HL-60 (cell line): Measurements from ENCODE around the gene ALX4.

Experiments used
- GABPA ChIP-seq: IDR thresholded peaks from 2 replicates; pipeline ENCODE4 v1.6.1; 2012; ENCODE audit warnings: low read depth
- POLR2AphosphoS5 ChIP-seq: IDR thresholded peaks from 2 replicates; pipeline ENCODE4 v1.6.1; 2012; ENCODE audit warnings: low read depth
- TF ChIP-seq, protein P1 (sequence below): IDR thresholded peaks from one replicate; pipeline ENCODE4 v1.5.1; 2011; ENCODE audit warnings: low read length, control low read depth, inconsistent platforms; ENCODE audit not compliant: insufficient read depth
- TF ChIP-seq, protein P2 (sequence below): IDR thresholded peaks from 2 replicates; pipeline ENCODE4 v1.6.1; 2012; ENCODE audit warnings: low read depth; ENCODE audit not compliant: insufficient replicate concordance

DNA sequence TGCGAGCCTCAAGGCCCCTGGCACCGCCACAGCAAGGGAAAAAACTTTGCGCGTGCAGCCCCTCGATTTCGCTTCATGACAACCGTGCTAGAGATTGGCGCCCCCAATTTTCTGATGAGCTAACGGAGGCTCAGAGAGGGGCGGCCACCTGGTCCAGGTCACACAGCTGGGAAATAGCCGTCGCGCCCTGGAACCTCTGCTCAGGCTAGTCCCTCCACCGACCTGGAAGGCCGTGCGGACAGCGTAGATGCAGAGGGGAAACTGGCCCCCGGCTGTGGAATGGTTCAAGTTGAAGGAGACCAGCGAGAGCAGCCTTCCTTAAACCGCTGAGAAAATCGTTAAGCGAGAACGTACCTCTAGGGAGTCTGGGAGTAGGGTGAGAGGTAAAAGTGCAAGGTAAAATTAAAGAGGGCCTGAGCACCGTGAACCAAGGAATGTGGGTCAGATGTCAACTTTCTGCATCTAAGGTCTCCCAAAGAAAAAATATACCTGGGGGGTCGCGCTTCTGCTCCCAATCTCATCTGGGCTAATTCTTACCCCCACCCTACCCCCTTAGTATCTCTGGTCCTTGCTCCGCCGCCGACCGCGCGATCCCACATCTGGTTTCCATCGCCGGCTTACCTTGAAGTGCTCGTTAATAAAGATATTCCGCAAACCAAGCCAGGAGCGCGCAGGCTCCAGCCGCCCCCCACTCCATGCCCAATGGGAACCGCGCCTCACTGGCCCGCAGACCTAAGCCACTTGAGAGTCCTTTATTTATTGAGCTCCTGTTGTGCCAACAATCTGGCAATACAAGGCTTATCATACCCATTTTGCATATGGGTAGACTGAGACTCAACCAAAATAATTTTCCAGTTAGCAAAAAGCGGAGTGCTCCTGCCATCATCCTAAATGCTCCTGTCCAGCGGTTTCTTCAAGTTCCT, 1.7 kb upstream of the ALX4 start:
- TF ChIP-seq, protein P1, sequence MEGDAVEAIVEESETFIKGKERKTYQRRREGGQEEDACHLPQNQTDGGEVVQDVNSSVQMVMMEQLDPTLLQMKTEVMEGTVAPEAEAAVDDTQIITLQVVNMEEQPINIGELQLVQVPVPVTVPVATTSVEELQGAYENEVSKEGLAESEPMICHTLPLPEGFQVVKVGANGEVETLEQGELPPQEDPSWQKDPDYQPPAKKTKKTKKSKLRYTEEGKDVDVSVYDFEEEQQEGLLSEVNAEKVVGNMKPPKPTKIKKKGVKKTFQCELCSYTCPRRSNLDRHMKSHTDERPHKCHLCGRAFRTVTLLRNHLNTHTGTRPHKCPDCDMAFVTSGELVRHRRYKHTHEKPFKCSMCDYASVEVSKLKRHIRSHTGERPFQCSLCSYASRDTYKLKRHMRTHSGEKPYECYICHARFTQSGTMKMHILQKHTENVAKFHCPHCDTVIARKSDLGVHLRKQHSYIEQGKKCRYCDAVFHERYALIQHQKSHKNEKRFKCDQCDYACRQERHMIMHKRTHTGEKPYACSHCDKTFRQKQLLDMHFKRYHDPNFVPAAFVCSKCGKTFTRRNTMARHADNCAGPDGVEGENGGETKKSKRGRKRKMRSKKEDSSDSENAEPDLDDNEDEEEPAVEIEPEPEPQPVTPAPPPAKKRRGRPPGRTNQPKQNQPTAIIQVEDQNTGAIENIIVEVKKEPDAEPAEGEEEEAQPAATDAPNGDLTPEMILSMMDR, result no peak
- TF ChIP-seq, protein P2, sequence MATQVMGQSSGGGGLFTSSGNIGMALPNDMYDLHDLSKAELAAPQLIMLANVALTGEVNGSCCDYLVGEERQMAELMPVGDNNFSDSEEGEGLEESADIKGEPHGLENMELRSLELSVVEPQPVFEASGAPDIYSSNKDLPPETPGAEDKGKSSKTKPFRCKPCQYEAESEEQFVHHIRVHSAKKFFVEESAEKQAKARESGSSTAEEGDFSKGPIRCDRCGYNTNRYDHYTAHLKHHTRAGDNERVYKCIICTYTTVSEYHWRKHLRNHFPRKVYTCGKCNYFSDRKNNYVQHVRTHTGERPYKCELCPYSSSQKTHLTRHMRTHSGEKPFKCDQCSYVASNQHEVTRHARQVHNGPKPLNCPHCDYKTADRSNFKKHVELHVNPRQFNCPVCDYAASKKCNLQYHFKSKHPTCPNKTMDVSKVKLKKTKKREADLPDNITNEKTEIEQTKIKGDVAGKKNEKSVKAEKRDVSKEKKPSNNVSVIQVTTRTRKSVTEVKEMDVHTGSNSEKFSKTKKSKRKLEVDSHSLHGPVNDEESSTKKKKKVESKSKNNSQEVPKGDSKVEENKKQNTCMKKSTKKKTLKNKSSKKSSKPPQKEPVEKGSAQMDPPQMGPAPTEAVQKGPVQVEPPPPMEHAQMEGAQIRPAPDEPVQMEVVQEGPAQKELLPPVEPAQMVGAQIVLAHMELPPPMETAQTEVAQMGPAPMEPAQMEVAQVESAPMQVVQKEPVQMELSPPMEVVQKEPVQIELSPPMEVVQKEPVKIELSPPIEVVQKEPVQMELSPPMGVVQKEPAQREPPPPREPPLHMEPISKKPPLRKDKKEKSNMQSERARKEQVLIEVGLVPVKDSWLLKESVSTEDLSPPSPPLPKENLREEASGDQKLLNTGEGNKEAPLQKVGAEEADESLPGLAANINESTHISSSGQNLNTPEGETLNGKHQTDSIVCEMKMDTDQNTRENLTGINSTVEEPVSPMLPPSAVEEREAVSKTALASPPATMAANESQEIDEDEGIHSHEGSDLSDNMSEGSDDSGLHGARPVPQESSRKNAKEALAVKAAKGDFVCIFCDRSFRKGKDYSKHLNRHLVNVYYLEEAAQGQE, result no peak
- no peak for TF ChIP-seq POLR2AphosphoS5
- no peak for TF ChIP-seq GABPA
